ENCODE measurements around the gene FRAS1.
"Not testable (repeated sequence)": the region's sequence is repeated elsewhere in the genome, so short reads cannot be mapped to it uniquely, and the experiment has no call there.

FRAS1 gene

GRCh38 chr4:78058591-78059523 lies 1.7 kb downstream of the FRAS1 start:
- no peak for DNase-seq (ENCODE audit: low read depth in 4 of 4, low spot score in 1 of 4)

DNA sequence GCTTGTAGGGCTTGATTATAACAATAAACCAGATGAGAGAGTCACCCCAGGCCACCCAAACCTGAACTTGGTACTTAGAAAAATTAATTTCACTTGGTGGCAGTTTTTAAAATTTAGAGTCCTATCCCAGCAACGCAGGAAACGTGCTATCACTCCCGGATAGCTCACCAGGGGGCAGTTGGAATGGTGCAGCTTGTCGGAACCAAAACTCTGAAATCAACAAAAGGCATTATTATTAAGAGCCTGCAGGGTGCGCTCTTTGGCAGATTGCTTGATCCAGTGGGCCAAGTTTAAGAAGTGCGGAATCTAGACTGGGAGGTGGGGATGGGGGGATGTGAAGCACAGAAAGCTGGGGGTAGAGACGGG lies 2.4 kb downstream of the FRAS1 start:
- no peak for DNase-seq (ENCODE audit: low read depth in 4 of 4, low spot score in 1 of 4)

- no peak for DNase-seq (ENCODE audit: low read depth in 4 of 4, low spot score in 1 of 4)
Observed at GRCh38 chr4:78059938-78060337, 2.8 kb downstream of the FRAS1 start.

DNA sequence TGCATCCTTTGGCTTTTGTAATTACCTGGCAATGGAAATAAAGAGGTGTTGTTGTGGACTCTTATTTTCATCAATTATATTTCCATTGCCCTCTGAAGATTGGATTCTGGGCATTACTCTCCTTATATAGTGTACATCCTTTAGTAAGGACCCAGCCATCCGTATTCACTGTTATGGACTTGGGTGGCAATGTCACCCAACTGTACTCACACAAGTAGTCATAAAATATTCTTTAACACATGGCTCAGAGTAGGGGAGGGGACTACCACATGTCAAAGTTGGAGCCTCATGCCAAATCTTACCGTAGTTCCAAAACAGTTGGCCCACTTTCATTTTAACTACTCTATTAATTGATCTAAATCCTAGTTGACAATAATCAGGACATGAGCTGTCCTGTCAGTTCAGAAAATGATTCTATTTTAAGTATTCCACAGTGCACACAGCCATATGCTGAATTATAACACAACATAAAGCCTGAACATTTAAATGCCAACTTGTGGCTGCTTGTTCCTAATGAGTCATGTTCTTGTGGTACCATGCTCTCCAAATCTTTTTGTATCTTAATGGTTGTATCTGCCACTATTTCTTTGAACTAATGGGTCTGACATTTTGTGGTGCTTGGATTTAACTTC lies 4.9 kb downstream of the FRAS1 start:
- no peak for DNase-seq (ENCODE audit: low read depth in 4 of 4, low spot score in 1 of 4)

DNA sequence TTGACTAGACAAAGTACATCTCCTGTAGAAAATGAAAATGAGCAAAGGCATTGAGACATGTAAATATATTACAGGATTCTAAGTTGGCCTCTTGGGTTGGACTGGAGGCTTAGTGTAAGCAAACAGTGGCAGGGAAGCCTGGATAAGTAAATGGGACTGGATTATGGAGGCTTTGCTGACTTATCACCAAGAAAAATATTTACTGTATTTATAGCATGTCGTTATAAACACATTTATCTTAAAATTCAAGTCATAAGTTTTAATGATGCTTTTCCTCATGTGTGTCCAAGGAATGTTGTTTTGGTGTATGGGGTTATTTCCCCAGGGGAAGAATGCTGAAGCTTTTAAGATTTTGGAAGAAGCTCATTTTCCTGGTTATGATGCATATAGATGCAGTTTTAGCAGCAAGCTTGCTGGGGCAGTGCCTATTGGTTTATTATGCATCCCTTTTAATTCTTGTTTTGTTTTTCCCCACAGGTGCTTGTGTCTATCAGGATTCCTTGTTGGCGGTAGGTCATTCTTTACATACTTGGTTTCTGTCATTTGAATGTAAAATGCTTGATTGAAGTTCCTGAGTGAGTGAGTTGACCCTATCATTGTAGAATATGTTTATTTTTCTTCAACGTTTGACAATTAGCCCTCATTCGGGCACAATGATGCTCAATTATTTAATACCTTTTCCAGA lies 8.5 kb downstream of the FRAS1 start:
- DNase-seq (ENCODE audit: low read depth in 4 of 4, low spot score in 1 of 4), result no peak

DNA sequence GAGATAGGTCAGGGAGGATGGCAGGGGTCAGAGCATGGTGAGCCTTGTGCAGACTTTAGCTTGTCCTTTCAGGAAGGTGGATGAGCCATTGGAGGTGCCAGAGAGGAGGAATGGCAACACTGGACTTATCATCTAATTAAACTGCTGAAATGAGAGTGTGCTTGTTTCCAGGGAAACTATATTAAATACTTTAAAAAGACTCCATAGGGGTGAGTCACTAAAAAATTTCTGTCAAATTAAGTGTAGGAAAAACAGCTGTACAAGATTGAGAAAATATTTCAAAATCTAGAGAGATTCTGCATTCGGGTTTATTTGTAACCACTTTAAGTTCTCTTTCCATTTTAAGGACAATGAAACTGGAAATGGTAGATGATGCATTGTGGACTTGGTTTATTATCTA lies 11.4 kb downstream of the FRAS1 start:
- no peak for DNase-seq (ENCODE audit: low read depth in 4 of 4, low spot score in 1 of 4)

GRCh38 chr4:78069319-78069718 lies 12.2 kb downstream of the FRAS1 start:
- no peak for DNase-seq (ENCODE audit: low read depth in 4 of 4, low spot score in 1 of 4)

- DNase-seq (ENCODE audit: low read depth in 4 of 4, low spot score in 1 of 4), result no peak
Observed at GRCh38 chr4:78069859-78070258, 12.7 kb downstream of the FRAS1 start.

DNA sequence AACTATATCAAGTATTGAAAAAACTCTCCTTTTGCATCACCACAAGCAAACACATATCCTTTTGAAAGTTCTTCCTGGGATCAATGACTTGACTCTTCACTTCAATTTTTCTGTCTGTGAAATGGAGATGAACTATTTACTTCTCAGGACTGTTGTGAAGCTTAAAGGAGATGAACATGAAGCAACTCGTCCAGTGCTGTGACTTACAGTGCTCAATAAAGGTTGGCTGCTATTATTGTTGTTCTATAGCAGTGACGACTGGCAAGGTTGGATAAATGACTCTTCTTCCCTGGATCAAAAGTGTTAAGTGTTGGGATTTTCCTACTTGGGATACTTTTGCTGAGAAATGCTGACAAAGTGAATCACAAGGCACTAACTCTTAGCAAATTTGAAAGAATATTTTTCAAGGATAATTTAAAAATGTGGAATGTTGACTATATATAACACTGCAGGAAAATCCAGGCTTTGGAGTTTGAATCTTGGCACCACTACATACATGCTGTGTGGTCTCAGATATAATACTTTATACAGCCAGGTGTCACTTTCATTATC lies 13.7 kb downstream of the FRAS1 start:
- no peak for DNase-seq (ENCODE audit: low read depth in 4 of 4, low spot score in 1 of 4)

- DNase-seq (ENCODE audit: low read depth in 4 of 4, low spot score in 1 of 4), result no peak
Observed at GRCh38 chr4:78074759-78075158, 17.6 kb downstream of the FRAS1 start.

GRCh38 chr4:78075986-78076385 lies 18.9 kb downstream of the FRAS1 start:
- no peak for DNase-seq (ENCODE audit: low read depth in 4 of 4, low spot score in 1 of 4)

DNA sequence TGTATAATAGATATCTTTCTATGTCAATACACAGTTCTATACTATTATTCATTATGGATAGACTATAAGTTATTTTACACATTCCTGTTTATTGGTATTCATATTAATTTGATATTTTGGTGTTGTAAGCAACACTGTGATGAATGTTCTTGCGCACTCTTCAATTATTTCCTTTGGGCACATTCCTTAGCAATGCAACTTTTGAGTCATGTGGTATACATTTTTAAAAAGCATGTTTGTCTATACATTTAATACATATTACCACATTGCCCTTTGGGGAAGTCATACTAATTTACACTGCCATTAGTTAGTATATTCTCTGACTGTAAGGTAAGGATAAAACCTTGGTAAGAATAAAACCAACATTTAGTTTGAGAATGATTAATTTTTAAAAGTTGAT lies 21.0 kb downstream of the FRAS1 start:
- no peak for DNase-seq (ENCODE audit: low read depth in 4 of 4, low spot score in 1 of 4)

- no peak for DNase-seq (ENCODE audit: low read depth in 4 of 4, low spot score in 1 of 4)
Observed at GRCh38 chr4:78079726-78080430, 22.8 kb downstream of the FRAS1 start.

- DNase-seq (ENCODE audit: low read depth in 4 of 4, low spot score in 1 of 4), result no peak
Observed at GRCh38 chr4:78081541-78081940, 24.4 kb downstream of the FRAS1 start.

DNA sequence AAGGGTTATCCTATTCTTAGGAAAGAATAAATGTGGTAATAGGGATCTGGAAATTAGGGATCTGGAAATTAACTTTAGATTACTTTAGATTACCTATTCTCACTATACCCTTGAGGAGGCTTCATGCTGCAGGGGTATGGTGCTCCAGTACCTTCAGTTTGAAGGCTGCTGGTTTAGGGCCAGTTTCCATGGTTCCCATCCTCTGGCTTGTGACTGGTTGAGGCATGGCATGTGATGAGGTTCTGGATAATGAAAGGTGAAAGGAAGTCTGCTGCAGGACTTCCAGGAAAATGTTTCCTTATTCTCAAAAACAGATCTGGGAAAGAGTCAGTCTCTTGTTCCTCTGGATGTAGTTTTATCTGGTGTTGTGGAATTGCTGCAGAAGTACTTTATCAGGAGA lies 25.9 kb downstream of the FRAS1 start:
- no peak for DNase-seq (ENCODE audit: low read depth in 4 of 4, low spot score in 1 of 4)

- no peak for DNase-seq (ENCODE audit: low read depth in 4 of 4, low spot score in 1 of 4)
Observed at GRCh38 chr4:78091534-78091933, 34.4 kb downstream of the FRAS1 start.

- not testable (repeated sequence) for DNase-seq (ENCODE audit: low read depth in 4 of 4, low spot score in 1 of 4)
Observed at GRCh38 chr4:78092350-78092749, 35.2 kb downstream of the FRAS1 start.

- DNase-seq (ENCODE audit: low read depth in 4 of 4, low spot score in 1 of 4), result no peak
Observed at GRCh38 chr4:78092850-78093249, 35.7 kb downstream of the FRAS1 start.

GRCh38 chr4:78095081-78095480 lies 38.0 kb downstream of the FRAS1 start:
- DNase-seq (ENCODE audit: low read depth in 4 of 4, low spot score in 1 of 4), result no peak

DNA sequence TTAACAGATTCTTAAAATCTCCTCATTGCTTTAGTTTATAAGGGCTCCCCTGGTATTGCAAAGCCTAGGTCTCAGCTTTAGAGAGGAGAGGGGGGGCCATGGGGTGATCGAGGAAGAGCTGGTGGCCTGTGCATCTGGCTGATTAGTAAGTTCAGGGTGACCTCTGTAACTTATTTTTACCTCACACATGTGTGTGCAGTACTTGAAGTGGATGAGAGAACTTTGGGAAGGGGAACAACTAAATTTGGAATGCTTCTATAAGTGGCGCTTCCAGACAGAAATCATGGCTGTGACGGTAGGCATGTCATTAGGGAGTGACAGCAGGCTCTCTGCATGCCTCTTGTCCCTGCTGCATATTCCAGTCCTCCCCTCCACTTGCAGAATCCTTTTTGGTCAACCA lies 41.9 kb downstream of the FRAS1 start:
- DNase-seq (ENCODE audit: low read depth in 4 of 4, low spot score in 1 of 4), result no peak

- DNase-seq (ENCODE audit: low read depth in 4 of 4, low spot score in 1 of 4), result no peak
Observed at GRCh38 chr4:78100060-78100459, 42.9 kb downstream of the FRAS1 start.

Measured in stimulated activated CD4-positive, alpha-beta T cell treated with anti-CD3 and anti-CD28 coated beads, Interleukin-1b, Interleukin-23, amount 100 ng/mL, for 24 hours (primary cell).